Astrocyte of the spinal cord (primary cell): ENCODE data around the gene HEPACAM2.

Experiments
- DNase-seq: peaks from one replicate; pipeline ENCODE4 v3.0.0; 2011; ENCODE audit warnings: low read depth, low spot score
- H3K4me3 ChIP-seq: 2 replicates; pipeline ENCODE4 v1.5.1; 2011; ENCODE audit warnings: low read depth, mild to moderate bottlenecking, low read length, moderate library complexity
- CTCF ChIP-seq: IDR thresholded peaks from 2 replicates; pipeline ENCODE4 v1.5.1; 2012; ENCODE audit warnings: low read depth, mild to moderate bottlenecking, low read length, inconsistent platforms
- in situ Hi-C: cut with HindIII; loops from 2 replicates; pipeline ENCODE4 v1.10.0; 2017; ENCODE audit warnings: low sequenced_read_pairs

HEPACAM2 gene

GRCh38 chr7:93242106-93242505, 15.8 kb upstream of the HEPACAM2 start:
- DNase-seq = no peak
- H3K4me3 ChIP-seq = no peak overlapping the region
- in situ Hi-C loops = no loop called here
- TF ChIP-seq CTCF = no peak

GRCh38 chr7:93239824-93240223, 13.6 kb upstream of the HEPACAM2 start:
- in situ Hi-C loops = no loop called here
- H3K4me3 ChIP-seq = no peak overlapping the region
- TF ChIP-seq CTCF = no peak
- no peak for DNase-seq

- in situ Hi-C loops = no loop called here
- TF ChIP-seq CTCF = no peak
- no peak for DNase-seq
- H3K4me3 ChIP-seq = no peak overlapping the region
Measured at GRCh38 chr7:93238748-93239147, 12.5 kb upstream of the HEPACAM2 start.

- in situ Hi-C loops = no loop called here
- no peak overlapping the region for H3K4me3 ChIP-seq
- no peak for TF ChIP-seq CTCF
- no peak for DNase-seq
Measured at GRCh38 chr7:93238131-93238530, 11.9 kb upstream of the HEPACAM2 start.

- H3K4me3 ChIP-seq = no peak overlapping the region
- in situ Hi-C loops = no loop called here
- no peak for DNase-seq
- no peak for TF ChIP-seq CTCF
Measured at GRCh38 chr7:93235541-93235940, 9.3 kb upstream of the HEPACAM2 start.

- peak overlapping the region; percentile 89 for H3K4me3 ChIP-seq
- in situ Hi-C loops = no loop called here
- no peak for DNase-seq
- TF ChIP-seq CTCF = no peak
Measured at GRCh38 chr7:93232673-93233018, 6.4 kb upstream of the HEPACAM2 start.
